NCI-H146 treated with DMSO at 0.1 percent for 48 hours (cell line): ENCODE data around the gene DPYSL5.
A peak's percentile ranks its signal among the peaks of the same experiment; 100 is the strongest.

ENCODE experiments used
- DNase-seq: peaks from one replicate; lab custom pipeline; 2025; ENCODE audit not compliant: unreplicated experiment; lab: John Stamatoyannopoulos, UW

The DPYSL5 gene

DNA sequence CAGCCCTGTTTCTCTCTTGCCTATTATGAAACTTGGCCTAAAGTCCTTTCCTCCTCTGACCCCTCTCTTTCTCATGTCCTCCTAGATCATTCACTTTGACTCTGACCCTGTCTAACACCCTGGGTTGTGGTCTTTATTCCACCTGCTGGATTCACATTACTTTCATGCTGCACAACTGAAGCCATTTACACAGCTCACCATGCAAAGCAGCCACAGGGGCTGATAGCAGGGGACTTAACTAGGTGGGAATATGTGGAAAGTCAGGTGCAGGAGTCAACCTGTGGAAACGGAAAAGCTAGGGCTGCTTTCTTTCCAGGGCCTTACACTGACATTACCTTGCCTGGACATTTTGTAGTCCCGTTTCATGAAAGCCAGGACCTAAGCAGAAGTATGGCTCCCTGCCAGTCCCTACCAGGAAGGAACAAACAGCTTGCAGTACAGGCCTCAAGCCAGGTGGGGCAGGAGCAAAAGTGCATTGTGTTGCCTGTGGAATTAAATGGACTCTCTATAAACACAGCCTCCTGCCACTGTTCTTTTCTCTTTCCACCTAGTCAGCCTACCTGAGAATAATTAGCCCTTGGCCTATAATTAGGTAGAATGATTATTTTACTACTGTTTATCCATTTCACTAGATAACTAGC is 134.3 kb downstream of the DPYSL5 start:
- peak; percentile 97 for DNase-seq

DNA sequence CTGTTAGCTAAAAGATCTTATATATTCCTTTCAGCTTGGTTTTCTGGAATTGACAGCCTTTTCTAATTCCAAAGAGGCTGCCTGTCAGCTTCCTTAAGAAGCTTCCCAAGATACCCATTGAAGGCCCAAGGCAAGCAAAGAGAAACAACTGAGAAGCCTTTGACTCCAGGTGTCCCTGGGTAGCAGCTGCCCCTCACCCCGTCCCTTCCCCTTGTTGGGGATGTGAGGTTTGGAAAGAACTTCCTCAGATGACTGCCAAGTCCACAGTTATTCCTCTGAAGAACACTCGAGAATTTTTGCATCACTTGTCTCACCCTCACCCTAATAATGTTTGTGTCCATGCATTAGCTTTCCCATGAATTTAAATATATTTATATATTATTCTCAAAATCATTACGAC is 135.8 kb downstream of the DPYSL5 start:
- DNase-seq = no peak

GRCh38 chr2:26985807-26986206 is 137.9 kb downstream of the DPYSL5 start:
- no peak for DNase-seq

GRCh38 chr2:26986576-26986975 is 138.6 kb downstream of the DPYSL5 start:
- DNase-seq = no peak

GRCh38 chr2:26988058-26988860 is 140.3 kb downstream of the DPYSL5 start:
- DNase-seq = no peak

GRCh38 chr2:26989156-26989555 is 141.2 kb downstream of the DPYSL5 start:
- DNase-seq = no peak

- no peak for DNase-seq
Measured at GRCh38 chr2:26991717-26992116, 143.8 kb downstream of the DPYSL5 start.

- DNase-seq = no peak
Measured at GRCh38 chr2:26993768-26994167, 145.8 kb downstream of the DPYSL5 start.

DNA sequence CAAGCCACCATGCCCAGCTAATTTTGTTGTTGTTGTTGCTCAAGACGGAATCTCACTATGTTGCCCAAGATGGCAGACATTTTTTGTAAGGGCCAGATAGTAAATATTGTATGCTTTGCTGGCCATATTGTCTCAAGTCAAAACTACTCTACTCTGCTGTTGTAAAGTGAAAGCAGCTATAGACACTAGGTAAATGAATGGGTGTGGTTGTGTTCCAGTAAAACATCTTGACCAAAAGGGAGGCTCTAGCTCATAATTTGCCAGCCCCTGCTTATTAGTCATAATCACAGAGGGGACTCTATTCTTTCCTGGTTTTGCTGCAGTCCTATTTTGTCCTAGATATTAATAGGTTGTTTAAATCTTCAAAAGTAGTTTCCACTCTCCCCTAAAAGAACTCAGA is 147.1 kb downstream of the DPYSL5 start:
- DNase-seq = no peak

GRCh38 chr2:26997394-26997793 is 149.5 kb downstream of the DPYSL5 start:
- no peak for DNase-seq

- DNase-seq = no peak
Measured at GRCh38 chr2:26998323-26998722, 150.4 kb downstream of the DPYSL5 start.
